ENCODE measurements around the gene PTPRG.

DNA sequence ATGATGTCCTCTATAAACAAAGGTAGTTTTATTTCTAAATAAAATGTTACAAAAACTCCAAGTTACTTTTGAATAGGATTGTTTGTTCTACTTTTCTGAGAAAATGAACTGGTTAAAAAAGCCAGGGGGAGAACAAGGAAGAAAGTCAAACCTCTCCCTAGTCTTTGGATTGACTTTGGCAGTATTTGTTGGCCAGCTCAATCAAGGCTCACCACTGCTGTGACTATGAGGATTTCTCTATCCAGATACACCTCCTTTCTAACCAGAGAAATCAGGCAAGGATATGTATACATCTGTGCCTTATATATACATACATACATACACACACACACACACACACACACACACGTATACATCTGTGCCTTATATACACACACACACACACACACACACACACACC is 704.2 kb downstream of the PTPRG start:
- TF ChIP-seq, protein P1, sequence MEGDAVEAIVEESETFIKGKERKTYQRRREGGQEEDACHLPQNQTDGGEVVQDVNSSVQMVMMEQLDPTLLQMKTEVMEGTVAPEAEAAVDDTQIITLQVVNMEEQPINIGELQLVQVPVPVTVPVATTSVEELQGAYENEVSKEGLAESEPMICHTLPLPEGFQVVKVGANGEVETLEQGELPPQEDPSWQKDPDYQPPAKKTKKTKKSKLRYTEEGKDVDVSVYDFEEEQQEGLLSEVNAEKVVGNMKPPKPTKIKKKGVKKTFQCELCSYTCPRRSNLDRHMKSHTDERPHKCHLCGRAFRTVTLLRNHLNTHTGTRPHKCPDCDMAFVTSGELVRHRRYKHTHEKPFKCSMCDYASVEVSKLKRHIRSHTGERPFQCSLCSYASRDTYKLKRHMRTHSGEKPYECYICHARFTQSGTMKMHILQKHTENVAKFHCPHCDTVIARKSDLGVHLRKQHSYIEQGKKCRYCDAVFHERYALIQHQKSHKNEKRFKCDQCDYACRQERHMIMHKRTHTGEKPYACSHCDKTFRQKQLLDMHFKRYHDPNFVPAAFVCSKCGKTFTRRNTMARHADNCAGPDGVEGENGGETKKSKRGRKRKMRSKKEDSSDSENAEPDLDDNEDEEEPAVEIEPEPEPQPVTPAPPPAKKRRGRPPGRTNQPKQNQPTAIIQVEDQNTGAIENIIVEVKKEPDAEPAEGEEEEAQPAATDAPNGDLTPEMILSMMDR (IDR thresholded peaks at IDR 0.05 in 2 of 3, conservative IDR thresholded peaks at IDR 0.05 in 1 of 3; ENCODE audit: control insufficient read depth in 2 of 3, extremely low read depth in 1 of 3, insufficient read depth in 1 of 3, low read depth in 3 of 3, low read length in 3 of 3) = no peak
- TF ChIP-seq POLR2A (IDR thresholded peaks at IDR 0.05; ENCODE audit: low read depth, low read length) (no peak), RELA (IDR thresholded peaks at IDR 0.05; ENCODE audit: borderline replicate concordance, partially characterized antibody) (no peak)
- TF ChIP-seq, protein P2, sequence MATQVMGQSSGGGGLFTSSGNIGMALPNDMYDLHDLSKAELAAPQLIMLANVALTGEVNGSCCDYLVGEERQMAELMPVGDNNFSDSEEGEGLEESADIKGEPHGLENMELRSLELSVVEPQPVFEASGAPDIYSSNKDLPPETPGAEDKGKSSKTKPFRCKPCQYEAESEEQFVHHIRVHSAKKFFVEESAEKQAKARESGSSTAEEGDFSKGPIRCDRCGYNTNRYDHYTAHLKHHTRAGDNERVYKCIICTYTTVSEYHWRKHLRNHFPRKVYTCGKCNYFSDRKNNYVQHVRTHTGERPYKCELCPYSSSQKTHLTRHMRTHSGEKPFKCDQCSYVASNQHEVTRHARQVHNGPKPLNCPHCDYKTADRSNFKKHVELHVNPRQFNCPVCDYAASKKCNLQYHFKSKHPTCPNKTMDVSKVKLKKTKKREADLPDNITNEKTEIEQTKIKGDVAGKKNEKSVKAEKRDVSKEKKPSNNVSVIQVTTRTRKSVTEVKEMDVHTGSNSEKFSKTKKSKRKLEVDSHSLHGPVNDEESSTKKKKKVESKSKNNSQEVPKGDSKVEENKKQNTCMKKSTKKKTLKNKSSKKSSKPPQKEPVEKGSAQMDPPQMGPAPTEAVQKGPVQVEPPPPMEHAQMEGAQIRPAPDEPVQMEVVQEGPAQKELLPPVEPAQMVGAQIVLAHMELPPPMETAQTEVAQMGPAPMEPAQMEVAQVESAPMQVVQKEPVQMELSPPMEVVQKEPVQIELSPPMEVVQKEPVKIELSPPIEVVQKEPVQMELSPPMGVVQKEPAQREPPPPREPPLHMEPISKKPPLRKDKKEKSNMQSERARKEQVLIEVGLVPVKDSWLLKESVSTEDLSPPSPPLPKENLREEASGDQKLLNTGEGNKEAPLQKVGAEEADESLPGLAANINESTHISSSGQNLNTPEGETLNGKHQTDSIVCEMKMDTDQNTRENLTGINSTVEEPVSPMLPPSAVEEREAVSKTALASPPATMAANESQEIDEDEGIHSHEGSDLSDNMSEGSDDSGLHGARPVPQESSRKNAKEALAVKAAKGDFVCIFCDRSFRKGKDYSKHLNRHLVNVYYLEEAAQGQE (IDR thresholded peaks at IDR 0.05; ENCODE audit: low read depth, low read length) = no peak
